HG03108 (cell line): ENCODE measurements around the gene SUGCT.
"Not testable (repeated sequence)": the region's sequence is repeated elsewhere in the genome, so short reads cannot be mapped to it uniquely, and the experiment has no call there.

Source experiments
- ATAC-seq: cut with Tn5 transposase; IDR thresholded peaks from one replicate; pipeline ENCODE4 v1.9.1; 2021; ENCODE audit warnings: moderate library complexity; ENCODE audit not compliant: unreplicated experiment

Gene SUGCT

DNA sequence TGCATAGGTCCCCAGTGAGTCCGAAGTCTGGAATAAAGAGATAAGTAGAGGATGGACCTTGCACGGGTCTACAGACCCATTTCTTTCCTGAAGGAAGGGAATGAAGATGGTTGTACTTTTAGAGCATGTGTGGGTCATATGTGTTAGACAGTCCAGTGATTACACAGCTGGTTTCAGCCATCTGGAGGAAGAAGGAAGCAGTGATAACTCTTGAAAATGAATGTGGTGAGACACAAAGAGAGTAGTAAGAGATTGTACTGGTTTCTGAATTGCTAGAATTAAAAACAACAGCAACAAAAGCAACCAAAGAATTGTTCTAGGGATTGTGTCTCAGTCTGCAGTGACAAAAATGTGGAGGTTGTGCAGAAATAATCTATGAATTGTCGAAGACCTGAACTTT lies 258.9 kb downstream of the SUGCT start:
- ATAC-seq, result no peak

DNA sequence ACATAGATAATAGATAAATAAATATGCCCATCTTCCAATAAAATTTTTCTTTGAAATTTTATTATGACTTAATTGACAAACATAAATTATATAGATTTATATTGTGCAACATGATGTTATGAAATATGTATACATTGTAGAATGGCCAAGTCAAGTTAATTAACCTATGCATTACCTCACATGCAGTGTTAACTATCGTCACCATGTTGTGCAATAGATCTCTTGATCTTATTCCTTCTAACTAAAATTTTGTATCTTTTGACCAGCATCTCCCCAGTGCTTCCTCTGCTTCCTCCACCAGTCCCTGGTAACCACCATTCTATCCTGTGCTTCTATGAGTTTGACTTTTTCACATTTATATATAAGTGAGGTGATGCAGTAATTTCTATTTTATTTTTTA lies 259.6 kb downstream of the SUGCT start:
- ATAC-seq, result no peak

DNA sequence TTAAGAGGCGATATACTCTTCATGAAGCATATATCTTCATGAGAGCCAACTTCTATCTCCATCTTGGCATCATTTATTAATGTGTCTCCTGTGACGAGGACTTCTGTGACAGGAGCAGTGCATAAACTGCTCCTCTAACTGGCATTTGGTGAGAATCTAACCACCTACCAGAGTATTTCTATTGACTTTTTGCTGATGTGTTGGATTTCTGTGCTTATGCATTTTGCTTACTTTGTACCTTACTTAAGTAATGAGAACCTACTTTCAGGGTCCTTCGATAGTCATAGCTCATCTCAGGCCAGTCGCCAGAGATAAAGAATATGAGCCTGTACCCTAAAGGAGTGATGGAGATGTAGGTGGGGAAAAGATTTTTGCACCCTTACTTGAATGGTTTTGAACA lies 265.7 kb downstream of the SUGCT start:
- ATAC-seq, result no peak

DNA sequence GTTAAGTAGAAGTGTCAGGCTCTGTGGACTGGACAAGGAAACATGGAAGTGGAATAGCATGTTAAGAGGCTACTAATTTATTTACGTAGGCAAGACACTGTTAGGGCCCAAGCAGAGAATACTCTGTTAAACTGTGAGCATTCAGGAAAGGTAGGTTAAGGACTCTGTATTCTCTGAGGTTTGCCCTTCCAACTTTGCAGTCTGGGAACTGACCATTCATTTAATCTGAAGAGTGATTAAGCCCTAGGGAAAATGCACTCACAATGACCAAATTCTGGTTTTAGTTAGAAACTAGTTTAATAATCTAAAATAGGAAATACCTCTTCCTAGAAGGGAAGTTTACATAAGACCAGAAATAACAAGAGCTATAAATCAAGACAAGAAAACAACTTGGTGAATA lies 266.6 kb downstream of the SUGCT start:
- no peak for ATAC-seq

DNA sequence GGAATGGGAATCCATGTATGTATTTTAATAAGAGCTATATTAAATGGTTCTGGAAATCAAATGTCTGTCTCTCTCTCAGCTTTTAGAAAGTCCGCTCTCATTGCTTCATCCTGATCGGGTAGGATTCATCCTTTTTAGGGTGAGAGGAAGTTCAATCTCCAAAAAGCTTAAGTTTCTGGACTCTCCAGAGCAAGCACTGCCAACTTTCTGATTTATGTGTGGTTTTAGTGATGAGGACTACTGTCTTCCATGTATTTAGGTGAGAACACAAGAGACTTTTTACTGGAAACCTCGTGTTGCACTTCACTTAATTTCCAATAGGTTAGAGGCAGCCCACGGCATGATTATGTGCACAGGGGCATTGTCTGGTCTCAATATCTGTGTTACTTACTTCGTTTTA lies 267.9 kb downstream of the SUGCT start:
- ATAC-seq, result no peak

DNA sequence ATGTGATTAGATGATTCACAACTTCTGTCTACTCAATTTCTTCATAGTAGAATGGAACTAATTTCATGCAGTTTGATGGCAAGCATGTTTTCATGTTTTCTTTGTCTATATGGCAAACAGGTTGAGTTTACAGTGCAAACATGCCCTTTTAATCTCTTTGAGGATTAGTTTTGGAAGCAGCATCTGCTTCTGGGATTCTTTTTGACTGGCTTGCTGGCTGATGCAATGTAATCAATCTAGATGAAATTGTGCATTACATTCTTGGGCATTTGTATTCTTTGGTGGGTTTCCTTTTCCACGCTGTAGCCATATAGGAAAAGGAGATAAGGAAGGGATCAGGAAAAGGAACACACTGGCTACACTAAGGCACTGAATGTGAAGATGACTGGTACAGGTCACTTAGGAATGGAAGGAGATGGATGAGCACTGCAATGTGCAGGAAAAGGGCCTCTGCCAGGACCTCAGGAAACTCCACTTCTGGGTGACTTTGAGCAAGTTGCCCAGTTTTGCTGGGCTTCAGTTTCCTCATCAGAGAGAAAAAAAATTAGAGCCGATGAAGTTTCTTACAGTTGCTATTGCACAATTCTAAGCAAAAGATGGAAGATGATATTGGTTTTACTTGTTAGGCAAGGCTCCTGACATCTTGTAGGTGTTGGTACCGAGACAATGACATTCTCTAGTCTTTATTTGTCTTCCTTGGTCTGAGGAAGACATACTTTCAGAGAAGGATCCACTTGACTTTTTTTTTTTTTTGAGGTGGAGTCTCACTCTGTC lies 269.1 kb downstream of the SUGCT start:
- ATAC-seq, result no peak

DNA sequence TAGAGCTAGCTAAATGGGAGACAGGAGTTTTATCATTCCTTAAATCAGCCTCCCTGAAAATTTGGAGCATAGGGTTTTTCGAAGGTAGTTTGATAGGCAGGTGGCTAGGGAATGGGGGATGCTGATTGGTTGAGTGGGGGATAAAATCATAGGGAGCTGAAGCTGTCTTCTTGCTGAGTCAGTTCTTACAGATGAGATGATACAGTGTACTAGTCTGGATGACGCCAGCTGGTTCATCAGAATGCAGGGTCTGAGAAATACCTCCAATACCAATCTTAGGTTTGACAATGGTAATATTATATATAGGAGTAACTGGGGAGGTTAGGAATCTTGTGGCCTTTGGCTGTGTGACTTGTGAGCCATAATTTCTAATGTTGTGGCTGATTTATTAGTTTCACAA lies 271.2 kb downstream of the SUGCT start:
- no peak for ATAC-seq

DNA sequence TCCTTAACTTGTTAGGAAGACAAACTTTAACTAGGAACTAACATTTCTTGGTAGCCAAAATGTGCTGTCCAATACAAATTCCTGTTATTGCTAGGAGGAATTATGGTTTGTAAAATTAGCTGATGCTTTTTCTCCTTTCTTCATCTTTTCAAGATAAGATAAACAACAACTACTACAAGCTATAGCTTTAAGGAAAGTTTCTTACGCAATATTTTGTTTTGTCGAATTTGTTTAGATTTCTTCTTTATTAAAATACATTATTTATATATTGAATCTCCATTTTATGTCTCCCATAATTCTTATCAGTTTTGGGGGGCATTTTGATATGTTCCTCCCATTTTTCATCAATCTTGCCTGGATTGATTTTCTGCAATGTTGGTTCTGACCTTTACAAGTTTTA lies 277.5 kb downstream of the SUGCT start:
- ATAC-seq, result no peak

DNA sequence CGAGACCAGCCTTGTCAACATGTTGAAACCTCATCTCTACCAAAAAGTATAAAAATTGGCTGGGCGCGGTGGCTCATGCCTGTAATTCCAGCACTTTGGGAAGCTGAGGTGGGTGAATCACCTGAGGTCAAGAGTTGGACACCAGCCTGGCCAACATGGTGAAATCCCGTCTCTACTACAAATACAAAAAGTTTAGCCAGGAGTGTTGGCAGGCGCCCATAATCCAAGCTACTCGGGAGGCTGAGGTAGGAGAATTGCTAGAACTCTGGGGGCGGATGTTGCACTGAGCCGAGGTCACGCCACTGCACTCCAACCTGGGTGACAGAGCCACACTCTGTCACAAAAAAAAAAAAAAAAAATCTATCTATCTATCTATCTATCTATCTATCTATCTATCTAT lies 279.9 kb downstream of the SUGCT start:
- ATAC-seq, result not testable (repeated sequence)

DNA sequence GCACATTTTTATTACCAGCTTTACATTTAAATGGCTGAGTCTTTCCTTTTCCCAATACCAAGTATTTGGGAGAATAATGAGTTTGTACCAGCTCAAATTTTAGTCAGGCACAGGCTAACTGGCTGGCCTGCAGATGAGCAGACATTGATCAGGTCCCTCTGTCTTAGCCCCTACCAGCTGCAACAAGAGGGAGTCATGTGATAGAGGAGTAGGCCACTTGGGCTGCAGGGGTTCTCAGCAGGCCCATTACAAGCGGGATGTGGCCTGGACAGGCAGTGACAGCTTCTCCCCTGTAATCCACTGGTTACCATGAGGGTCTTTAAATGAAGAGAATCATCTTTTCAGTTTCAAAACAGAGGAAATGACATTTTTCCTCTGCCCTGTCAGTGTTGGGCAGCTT lies 283.6 kb downstream of the SUGCT start:
- no peak for ATAC-seq

DNA sequence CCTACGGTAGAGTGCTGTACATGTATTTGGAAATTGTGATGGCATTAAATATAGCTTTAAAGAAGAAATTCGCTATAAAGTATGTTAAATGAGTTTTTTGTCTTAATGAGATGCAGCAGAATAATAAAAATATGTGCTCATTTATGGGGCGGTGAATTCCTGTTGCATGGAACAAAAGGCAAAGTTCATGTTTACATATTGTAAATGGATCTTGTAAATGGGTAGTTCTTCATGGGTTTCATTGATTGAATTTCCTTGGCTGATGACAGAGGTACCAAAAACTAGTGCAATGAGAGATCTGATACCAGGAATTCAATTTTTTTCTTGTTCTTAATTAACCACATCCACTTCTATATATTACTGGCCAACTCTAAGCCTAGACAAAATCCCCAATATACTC lies 284.2 kb downstream of the SUGCT start:
- ATAC-seq, result no peak

DNA sequence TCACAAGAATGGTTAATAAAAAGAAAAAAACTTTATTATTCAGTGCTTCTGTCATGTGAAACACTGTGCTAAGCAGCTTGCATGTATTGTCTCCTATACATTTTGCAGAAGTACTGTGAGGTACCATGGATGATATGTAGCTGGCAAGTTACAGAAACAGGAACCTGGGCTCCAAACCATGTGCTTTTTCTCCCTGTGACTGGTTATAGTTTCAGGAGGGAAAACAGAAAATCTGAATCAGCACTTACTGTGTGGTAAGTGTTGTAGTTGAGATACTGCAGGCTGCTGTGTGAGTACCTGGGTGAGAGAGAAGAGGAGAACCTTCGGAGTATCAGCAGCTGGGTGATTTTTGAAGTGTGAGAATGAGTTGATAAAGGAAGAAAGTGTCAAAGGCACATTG lies 285.0 kb downstream of the SUGCT start:
- no peak for ATAC-seq

DNA sequence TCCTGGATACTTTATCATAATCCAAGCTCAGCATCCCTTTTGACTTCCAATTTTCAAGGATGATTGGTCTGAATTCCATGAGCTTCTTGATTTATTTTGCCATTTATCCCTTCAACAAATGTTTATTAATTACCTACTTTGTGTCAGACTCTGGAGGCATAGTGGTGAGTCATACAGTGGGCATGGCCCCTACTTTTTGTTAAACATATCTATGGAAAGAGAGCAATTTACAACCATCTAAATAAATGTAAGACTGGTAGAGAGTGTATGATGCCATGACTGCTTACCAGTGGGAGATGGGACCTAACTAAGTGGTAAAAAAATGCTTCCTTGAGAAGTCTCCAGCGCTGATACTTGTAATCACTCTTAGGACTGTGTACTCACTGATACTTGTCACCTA lies 286.6 kb downstream of the SUGCT start:
- ATAC-seq, result no peak

DNA sequence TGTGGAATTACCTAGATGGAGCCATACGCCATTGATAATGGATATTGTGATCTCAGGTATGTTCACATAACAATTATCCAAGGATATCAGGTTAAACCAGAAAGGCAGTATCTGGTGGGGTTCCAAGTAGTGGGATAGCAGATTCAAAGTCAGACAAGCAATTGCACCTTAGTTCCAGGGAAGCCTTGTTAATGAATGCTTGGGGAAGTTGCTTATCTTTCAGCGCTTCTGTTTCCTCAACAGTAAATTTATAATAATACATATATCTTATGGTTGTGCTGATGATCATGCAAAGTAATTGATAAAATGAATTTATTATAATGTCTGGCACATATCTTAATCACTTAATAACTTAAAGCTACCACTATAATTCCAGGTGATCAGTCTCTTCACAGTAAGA lies 290.9 kb downstream of the SUGCT start:
- no peak for ATAC-seq

DNA sequence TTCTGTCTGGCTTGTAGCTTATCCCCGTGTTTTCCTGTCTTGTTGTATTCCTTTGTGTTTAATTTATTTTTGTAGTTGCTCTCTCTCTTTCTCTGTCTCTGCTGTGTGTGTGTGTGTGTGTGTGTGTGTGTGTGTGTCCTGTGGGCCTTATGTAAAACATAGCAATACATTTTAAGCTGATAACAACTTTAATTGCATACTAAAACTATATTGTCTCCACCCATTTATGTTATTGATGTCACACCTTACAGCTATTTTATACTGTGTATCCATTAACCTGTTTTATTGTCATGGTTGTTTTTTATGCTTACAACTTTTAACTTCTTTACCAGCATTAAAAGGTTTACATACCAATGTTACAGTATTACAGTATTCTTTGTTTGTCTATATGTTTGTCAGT lies 293.6 kb downstream of the SUGCT start:
- no peak for ATAC-seq

DNA sequence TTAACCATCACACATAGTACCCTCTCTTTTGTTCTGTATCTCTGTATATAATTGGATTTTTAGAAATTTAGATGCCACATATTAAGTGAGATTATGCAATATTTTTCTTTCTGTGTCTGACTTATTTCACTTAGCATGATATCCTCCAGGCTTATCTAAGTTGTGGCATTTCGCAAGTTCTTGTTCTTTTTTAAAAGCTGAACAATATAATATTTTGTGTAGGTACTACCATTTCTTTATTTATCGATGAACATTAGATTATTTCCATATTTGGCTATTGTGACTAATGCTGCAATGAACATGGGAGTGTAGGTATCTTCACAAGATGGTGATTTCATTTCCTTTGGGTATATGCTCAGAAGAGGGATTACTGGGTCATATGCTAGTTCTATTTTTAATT lies 295.0 kb downstream of the SUGCT start:
- ATAC-seq, result no peak

DNA sequence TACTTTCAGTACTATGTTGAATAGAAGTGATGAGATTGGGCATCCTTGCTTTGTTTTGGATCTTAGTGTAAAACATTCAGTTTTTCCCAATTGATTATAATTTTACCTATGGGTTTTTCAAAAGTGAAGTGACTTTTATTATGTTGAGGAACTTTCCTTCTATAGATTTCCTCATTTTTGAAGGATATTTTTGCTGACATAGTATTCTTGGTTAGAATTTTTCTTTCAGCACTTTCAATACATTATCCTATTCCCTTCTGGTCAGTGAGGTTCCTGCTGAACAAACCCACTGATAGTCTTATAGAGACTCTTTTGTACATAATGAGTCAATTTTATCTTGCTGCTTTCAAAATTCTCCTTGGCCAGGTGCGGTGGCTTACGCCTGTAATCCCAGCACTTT lies 297.2 kb downstream of the SUGCT start:
- ATAC-seq, result no peak

DNA sequence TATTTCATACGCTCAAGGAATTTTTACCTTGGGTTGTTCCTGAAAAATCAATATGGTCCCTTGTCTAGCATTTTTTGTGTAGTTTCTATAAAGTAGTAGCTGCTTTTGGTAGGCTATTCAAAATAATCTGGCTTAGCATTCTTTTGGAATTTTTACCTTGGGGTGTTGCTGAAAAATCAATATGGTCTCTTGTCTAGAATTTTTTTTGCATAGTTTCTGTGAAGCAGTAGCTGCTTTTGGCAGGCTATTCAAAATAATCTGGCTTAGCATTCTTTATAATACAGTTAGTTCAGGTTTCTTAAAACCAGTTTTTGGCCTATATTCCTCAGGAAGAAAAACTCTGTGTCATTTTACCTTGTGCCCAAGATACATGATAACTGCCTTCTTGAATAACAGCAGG lies 301.9 kb downstream of the SUGCT start:
- no peak for ATAC-seq

DNA sequence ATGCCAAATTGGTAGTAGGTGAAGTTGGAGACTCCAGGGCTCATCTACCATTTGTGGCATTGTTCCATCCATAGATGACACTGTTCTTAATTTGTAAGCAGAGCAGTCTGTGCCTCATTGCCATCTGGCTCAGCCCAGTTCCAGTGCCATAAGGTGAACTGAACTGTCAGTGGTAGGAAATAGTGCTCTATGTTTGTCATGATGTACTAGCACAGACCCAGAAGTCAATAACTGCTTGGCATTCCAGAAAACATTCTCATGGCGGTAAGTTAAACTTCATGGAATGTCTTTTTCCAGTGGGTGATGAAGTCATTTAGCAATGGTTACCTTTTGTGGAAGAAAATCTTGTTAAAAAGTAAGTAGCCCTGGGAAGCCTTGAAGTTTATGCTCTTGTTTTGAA lies 302.7 kb downstream of the SUGCT start:
- no peak for ATAC-seq

DNA sequence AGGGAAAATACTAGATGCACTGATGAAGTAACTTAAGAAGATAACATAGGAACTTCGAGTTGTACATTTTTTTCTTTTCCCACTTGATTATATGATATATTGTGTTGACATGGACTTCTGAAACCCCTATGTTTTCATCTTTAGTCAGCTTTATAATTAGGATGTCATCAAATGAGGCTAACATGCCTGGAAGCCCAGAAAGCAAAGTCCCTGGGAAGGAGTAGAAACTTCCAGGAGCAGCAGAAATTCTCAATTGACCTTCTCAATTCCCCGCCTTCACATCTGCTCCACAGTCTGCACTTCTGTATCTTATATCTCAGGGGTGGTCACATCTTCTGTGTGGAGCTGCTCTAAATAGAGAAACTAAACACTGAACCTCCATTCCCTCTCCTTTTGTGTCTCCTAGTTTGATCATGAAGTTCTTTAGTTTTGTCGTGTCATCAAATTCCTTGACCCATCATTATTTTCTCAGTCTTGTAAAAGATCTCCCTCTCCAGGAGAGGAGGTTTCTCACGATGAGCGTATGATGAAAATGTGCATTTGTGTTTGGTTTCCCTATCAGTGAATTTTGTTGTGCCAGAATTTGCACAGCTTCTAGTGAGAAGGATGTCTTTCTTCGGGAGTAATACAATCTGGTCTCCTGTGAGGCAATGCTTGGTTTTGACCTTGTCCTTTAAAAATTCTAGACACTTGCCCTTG lies 303.3 kb downstream of the SUGCT start:
- no peak for ATAC-seq

DNA sequence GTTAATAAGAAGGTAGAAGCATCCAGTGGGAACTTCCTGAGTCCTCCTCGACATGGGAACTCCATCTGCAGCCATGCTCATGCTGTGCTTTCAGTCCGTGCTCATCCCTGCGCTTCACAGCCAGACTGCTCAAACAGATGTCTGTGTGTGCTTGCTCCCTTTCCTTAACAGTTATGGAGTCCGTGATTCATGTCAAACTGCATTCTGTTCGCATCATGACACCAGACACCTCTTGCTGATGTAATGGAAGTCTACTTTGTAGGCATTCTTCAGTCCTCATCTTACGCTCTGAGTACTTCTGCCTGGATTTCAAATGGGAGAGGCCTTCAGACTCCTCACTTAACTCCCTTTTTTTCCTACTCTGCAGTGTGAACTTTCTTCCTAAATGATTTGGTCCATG lies 304.9 kb downstream of the SUGCT start:
- ATAC-seq, result no peak

DNA sequence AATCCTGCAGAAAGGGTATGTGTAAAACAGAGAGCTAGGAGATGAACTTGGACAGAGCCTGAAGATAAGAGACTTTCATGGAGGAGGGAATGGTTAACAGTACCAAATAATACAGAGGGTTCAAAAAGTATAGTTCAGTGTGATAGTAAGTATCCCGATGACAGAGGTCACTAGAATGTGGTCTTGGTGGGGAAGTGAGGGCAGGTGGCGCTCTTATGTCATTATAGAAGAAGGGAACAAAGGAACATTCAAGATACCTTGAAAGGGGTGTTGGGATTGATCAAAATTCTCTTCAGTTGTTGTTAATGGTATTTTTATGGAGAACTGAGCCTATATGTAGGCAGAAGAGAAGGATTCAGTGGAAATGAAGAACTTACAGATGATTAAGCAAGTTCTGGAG lies 312.5 kb downstream of the SUGCT start:
- ATAC-seq, result no peak

DNA sequence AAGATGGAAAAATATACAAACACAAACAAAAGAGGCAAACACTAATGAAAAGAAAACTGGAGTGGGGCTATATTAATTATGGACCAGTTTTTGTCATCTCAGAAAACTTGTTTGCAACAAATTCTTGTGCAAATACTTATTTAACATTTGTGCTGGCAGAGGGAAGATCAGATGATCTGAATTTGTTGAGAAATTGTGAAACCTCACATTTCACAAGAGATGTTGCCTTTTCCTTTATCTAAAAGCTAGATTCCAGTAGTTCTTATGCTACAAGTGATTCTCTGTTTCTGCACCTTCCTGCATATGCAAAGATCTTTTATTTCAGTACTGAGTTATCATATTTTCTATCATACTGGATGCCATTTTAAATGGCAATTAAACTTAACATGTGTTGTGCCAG lies 320.7 kb downstream of the SUGCT start:
- ATAC-seq, result no peak
